Measurements from ENCODE around the gene PSMD11. TPM values are rescaled to one million over a fixed set of nuclear protein-coding genes. Genes with fewer than 3 reads are reported as not detected.

PSMD11 gene
- 99.5 and 137 TPM in 2 replicates for total RNA-seq

DNA sequence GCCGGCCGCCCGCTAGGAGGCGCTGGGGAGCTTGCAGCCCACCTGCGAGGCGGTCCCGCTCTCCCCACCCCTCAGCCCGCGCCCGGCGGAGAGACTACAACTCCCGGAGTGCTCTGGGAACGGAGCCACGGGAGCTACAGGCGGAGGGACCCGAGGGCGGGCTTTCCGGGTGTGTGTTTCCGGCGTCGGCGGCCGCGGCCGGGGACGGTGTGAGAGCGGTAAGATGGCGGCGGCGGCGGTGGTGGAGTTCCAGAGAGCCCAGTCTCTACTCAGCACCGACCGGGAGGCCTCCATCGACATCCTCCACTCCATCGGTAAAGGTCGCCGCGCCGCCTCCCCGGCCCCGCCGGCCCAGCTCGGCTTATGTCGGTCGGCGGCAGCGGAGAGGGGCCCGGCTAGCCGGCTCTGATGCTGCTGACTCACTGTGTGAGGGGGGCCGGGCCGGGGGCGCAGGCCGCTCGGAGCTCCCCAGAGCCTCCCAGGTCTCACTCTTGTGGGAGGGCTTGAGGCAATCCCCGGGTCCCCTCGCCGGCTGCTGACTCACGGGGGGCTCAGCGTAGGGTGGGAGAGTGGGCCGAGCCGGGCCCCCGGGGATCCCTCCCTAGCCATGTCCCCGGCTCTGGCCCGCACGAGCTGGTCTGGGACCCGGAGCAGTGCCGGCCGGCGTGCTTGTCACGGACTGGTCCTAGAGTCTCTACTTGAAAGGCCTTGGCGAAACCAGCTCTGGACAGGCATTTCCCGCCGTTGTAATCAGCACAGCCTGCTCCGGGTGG, at the start of gene PSMD11:
TSS of gene PSMD11 (plus strand) at position 210 of the 773 bp plus-strand sequence. CDS start at position 224, 14 bp downstream.

DNA sequence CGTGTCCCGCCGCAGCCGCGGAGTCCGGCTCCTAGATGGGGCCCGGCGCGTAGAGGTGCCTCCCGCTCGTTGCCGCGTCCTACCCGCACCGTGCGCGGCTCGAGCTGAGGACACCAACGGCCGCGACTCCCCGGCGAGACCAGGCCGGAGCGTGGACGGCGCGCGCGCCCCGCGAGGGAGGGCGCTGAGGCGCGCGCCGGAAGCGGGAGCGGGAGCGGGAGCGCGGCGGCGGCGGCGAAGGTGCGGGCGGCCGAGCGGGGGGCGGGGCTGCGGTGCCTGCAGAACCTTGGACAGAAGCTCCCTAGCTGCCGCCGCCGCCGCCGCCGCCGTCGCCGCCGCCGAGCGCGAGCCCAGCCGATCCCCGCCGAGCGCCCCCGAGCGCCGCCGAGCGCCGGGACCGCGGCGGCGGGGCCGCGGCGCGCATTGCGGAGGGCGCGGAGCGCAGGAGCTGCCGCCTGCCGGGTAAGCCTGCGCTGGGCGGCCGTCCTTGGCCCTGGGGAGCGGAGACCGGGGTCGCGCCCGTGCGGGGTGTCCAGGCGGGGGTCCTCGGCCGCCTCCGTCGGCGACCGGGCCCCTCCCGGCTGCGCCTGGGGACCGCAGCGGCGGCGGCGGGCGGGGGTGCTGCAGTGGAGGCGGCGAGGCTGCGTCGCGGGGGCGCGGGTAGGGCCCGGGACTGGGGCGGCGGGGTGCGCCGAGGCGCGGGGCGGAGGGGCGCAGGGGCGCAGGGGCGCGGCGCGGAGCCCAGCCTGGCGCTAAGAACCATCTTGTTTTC, 42.6 kb downstream of the PSMD11 start, which contains the start of gene CDK5R1:
TSS of gene CDK5R1 (plus strand) at position 293 of the 772 bp plus-strand sequence. CDS start 628 bp downstream, outside the sequence.

Other genes with a start within 250 kb of the PSMD11 start
- gene RHBDL3, start 178.7 kb upstream of the PSMD11 start, total RNA-seq = under 0.01 TPM in 2 replicates
- gene C17orf75, start 102.3 kb upstream of the PSMD11 start, total RNA-seq = 16.7 and 17.8 TPM in 2 replicates
- gene ZNF207, start 94.4 kb upstream of the PSMD11 start, total RNA-seq = 114 and 126 TPM in 2 replicates
- 0.89 and 1.5 TPM in 2 replicates for gene CDK5R1, start 42.5 kb downstream of the PSMD11 start, total RNA-seq